DMS 273 treated with DMSO at 0.1 percent for 48 hours (cell line): ENCODE measurements around the gene ZNHIT1.
A peak's percentile ranks its signal among the peaks of the same experiment; 100 is the strongest.

Source experiments
- DNase-seq: peaks from one replicate; lab custom pipeline; 2025; lab: John Stamatoyannopoulos, UW

Gene ZNHIT1

DNA sequence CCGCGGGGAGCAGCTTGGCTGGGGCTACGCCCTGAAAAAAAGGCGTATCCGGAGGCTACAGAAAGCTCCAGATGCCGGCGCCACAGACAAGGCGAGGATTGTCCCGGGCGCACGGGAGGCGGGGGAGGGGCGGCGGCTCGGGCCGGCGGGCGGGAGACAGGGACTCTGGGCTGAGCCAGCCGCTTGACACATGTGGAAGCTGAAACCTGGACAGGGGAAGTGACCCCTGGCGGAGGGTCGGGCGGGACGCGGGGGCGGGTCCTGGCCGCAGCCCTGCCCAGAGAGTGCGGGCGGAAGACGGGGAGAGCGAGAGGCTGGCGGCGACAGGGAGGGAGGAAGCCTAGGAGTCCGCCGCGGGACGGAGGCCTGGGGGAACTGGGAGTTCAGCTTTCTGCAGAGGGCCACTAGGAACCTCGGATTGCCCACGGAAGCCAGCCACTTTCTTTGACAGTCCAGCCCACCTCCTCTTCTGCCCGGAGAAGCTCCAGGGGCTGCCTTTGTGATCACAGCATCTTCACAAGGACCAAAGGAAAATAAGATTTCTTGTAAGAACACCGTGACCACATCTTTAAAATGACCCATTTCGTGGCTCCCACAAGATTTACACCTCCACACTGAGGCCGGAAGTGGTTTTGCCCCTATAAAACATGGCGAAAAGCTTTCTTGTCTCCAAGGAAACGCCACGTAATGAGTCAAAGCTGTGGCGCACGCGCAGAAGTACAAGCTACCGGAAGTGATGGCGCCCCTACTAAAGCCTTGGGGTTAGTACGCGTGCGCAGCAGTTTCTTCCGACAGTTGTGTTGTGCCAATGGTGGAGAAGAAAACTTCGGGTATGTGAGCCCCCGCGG lies at the start of gene ZNHIT1, which contains the start of gene PLOD3:
Gene ZNHIT1, plus strand, starts transcription at position 778 of the 848 bp plus-strand sequence. Its CDS starts 31 bp downstream, at position 809.
Gene PLOD3, minus strand, starts transcription at position 194 of the 848 bp plus-strand sequence. CDS start 307 bp downstream, outside the sequence.
- peak; percentile 97 for DNase-seq

DNA sequence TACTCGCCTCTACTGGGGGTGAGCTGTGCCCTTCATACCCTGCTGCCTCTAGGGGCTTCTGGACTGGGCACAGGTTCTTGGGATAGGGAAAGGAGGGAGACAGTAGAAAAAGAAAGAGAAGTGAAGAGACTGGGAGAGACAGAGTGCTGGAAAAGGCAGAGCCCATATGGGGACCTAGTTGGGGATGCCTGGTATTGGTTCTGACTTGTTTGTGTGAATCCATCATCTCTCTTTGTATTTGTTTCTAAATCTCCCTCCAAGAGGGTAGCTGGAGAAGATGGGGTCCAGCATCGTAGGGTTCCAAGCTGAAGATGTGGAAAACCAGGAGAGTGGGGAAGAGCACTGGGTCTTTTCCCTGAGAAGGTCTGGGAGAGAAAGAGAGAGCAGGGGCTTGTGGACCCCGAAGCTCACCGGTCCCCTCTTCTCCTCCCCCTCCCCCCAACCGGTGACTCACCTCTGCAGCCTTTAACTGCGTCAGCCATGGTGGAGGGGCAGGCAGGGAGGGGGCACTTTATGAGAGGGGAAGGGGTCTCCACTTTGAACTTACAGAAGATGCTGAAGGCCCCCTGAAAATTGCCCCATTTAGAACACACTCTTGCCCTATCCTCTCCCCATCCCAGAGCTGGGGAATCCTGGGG lies 49.4 kb upstream of the ZNHIT1 start:
- no peak for DNase-seq

DNA sequence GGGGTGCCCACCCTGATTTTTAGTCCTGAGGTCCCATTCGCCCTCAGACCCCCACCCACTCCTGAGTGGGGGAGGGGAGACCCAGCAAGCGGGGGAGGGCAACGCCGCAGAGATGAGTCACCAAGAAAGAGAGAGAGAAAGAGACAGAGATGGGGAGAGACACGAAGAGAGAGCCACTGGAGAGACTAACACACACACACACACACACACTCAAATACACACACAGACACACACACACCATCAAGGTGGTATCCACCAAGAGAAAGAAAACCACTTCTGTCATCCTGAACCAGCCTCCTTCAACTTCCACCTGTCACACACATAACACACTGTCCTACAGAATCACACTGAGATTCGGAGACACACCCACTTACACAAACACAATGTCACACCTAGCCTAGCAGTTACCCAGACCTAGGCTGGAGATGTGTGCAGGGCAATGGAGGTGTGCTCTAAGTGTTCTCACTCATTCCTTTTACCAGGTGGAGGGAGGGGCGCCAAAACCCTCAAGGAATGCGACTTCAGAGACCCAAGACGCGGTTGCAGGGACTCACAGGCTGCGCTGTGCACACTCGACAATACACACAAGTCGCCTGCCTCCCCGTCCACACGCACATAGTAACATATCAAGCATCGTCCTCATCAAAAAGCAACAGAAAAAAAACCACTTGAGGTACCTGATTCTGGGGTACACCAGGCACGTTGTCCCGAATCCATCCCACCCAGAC lies 48.7 kb upstream of the ZNHIT1 start:
- no peak for DNase-seq

DNA sequence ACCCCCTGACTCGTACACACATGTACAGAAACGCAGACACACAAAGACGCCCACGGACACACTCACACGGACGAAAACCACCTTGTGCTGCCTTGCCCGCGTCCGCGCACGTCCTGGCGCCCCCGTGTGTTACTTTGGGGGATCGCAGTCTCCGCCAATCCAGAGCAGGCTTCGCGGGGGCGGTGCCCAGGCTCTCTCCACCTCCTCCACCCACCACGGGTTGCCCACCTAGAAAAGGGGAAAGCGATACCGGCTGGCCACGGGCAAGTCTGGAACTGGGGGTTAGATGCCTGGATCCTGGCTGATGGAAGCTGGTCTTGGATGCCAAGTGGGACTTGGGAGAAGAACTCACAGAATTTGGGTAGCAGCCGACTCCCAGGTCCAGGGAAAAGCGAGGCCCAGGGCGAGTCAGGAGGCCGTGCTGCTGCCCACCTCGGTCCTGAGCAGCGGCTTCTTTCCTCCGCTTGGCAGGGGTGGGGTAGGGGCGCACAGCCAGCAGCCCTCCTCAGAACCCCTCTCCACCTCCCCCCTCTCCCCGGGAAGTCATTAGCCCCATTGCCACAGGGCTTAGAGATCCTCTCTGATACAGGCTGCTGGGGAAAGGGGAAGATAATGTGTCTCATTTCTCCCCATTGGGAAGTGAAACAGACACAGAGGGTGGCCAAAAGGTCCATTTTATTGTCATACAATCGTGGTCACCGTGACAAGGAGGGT lies 48.0 kb upstream of the ZNHIT1 start:
- DNase-seq: no peak

DNA sequence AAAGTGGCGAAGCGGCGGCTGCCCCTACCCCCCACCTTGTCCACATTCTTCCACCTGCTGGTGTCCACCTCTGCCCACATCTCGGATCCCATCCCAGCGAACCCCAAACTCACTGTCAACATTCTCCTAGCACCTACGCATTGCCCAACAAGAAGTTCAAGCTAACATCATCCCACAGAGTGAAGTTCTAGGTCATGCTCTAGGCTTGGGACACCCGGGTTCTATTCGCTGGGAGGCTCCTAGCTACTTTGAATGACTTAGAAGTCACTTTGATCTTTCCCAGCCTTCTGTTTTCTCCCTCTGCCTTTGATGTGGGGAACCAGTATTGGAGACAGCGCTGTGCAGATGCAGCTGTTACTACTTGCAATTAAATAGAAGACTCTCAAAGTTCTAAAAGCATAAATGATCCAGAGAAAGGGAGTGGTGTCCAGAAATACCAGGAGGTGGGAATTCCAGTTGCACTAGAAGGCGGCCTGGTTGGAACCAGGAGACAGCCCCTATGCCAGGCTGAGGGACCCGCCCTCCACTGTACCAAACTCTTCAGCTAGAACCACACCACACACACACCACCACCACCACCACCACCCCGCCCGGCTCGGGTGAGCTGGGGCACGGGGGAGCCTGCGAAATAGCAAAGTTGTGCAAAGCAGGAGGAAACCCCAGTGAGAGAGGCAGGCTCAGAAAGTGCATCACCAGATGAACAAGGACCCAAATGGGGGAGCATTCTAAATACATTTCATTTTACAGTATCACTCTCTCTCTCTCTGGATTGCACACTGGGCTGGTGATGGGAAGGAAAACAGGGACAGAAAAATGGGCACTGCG lies 47.1 kb upstream of the ZNHIT1 start:
- DNase-seq: no peak

DNA sequence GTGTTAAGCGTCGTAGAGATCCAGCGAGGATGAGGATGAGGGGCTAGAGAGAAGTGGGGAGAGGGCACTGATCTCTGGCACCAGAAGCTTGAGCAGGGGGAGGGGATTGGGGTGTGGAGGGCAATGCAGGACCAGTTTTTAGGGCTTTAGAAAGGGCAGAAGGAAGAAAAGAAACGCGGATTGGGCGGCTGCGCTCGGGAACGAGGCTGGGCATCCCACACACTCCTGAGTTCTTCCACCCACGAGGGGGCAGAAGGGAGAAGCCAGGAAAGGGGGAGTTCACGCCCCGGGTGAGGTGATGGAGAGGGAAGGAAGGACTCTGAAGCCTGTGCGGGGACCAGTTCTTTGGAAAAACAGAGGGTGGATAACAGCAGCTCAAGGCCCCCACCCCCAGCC lies 46.5 kb upstream of the ZNHIT1 start:
- DNase-seq: no peak

DNA sequence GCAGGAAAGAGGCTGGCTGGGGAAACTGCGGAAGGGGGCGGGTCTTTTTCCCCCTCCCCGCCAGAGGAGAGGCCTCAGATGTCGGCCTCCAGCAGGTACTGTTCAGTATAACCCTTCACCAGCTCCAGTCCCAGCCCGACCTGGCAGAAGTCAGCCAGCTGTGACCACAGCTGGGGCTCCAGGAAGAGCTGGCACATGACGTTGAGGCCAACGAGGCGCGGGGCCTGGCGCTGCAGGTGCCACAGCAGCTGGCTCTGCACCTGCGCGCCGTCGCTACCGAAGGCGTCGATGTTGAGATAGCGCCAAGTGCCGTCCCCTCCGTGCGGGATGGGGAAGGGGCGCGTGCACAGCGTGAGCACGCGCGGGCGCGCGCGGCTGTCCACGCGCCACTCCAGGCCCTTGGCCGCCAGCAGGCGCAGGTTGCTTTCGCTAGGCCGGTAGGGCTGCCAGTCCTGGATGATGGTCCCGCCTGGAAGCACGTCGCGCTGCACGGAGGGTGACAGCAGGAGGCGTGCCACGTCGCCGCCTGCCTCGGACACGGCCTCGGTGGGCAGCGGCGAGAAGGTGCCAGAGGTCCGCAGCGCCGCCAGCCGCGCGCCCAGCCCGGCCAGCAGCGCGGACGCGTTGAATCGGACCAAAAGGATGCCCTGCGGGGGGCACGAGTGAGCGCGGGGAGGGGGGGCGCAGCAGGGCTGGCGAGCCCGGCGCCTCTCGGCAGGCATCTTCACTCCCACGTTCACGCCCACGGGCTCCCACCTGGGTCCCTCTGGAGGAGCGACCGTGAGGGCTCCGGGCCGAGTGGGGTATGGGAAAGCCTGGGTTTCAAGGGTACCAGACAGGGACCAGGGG lies 45.7 kb upstream of the ZNHIT1 start:
- no peak for DNase-seq

DNA sequence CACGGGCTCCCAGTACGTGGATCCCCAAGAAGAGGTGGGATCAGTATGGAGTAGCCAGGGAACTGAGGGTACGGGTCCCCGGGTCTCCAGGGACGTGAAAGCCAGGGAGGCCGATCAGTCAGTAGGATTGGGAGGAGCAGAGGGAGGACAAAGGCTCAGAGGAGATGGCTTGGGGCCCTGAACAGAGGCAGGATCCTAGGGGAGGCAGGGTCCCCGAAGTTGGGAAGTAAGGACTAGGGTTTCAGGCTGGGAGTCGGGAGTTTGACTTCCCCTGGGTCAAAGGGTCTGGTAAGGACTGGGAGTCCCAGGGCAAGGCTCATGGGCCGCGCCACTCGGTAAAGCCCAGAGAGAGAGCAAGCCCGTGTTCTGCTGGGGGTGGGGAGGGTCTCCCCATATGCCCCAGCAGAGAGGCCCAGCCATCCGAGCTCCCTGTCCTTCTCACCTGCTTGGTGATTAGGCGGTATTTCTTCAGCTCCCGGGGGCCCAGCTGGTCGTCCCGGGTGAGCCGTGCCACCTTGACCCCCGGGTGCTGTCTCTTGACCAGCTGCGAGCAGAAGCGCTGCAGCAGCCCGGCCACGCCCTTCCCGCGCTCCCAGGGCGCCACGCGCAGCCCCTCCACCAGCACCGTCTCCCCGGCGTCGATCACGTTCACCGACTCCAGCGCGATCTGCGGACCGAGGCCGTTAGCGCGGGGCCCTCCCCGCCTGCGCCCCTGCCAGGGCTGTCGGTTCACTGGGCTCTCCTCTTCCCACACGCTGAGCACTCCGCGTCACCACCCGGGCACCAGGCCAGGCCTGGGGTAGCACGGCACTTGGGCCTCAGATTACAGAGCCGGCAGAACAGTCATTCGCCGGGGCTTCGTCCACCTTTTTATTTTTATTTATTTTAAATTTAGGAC lies 44.9 kb upstream of the ZNHIT1 start:
- peak; percentile 65 for DNase-seq

DNA sequence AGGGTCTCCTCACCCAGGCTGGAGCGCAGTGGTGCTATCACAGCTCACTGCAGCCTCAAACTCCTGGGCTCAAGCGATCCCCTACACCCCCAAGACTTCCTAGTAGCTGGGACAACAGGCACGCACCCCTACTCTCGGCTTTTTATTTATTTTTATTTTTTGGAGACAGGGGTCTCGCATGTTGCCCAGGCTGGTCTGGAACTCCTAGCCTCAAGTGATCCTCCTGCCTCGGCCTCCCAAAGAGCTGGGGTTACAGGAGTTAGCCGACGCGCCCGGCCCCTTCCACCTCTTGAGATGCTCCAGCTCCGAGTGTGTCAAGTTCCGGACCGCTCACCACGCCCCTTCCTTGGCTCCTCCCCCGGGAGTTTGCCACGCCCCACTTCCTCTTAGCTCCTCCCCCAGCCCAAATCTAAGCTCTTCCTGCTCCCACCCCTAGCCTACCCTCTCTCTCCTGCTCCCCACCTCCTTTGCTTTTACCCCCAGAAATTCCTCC lies 44.2 kb upstream of the ZNHIT1 start:
- DNase-seq: no peak

DNA sequence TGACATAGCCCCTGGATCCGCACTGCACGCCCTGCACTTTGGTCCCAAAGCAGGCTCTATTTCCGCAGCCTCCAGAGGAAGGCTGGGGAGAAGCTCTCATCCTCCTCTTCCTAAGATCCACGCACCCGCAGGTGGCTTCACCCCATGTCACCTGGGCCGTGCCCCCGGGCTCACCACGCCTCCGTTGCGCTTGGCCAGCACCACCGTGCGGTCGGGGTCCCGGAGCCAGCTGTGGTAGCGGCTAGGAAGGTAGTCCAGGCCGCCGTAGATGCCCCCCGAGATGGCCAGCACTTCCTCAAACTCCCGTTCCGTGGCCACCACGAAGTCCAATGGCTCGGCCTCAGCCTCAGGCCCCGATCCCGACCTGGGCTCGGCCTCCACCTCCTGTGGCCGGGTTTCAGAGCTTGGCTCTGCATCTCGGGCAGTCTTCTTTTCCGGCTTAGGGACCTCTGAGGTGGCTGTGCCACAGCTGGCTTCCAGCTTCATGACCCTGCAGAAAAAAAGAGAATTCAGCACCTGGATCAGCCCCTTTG lies 43.6 kb upstream of the ZNHIT1 start:
- no peak for DNase-seq

DNA sequence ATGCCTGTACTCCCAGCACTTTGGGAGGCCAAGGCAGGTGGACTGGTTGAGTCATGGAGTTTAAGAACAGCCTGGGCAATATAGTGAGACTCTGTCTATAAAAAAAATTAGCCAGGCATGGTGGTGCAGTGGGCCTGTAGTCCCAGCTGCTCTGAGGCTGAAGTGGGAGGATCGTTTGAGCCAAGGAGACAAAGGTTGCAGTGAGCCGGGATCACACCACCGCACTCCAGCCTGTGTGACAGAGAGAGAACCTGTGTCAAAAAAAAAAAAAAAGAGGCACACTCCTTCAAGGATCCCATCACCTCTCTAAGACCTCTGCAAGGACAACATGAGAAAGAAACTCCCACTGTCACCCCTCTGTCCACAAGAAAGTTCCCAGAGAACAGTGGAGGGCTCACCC lies 42.3 kb upstream of the ZNHIT1 start:
- no peak for DNase-seq

DNA sequence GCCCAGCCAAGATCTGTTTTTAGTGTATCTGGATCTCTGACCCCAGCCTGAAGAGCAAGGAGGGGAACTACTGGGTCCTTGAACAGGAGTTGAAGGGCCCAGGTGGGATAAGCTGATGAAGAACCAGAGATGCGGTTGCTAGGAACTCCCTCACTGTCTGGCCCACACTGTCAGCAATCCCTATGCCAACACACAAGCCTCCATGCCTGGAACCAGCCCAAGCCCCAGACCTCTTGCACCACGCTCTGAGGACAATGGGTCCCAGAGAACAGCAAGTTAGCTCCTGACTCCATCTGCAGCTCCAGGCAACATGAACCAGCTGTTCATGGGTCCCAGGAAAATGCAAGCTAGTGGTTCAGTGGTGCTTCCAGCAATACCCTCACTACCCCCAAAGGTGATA lies 40.3 kb upstream of the ZNHIT1 start:
- no peak for DNase-seq

DNA sequence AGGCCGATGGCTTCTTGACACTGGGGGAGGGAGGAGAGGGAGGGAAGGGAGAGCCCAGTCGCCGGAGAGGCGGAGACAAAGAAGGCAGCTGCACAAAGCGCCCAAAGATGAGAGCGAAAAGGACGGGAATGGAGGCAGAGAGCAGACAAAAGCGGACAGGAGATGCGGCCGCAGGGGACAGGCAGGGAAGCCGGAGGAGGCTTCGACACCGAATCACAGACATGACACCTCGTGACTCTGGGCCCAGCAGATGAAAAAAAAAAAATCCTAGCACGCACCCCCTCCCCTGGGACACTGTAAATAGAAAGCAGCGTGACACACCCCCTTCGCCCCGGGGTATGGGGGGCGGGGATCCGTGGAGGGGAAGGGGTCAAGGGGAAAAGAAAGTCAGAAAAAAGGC lies 38.8 kb upstream of the ZNHIT1 start:
- DNase-seq: no peak

DNA sequence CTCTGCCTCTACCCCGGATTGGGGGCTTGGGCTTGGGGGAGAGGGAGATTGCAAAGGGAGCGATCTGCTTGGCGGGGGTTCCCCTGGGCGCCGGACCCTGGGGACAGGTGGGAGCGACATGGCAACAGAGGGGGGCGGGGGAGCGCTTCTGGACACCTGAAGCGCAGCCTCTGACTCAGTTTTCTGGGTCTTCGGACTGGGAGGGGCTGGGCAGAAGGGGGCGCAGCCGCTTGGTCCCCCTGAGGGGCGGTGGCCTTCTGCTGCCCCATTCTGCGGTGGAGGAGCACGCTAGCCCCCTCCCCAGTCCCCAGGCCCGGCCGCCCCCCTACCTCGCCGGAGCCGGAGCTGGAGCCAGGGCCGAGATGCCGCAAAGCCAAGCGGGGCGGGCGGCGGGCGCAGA lies 38.3 kb upstream of the ZNHIT1 start:
- no peak for DNase-seq

DNA sequence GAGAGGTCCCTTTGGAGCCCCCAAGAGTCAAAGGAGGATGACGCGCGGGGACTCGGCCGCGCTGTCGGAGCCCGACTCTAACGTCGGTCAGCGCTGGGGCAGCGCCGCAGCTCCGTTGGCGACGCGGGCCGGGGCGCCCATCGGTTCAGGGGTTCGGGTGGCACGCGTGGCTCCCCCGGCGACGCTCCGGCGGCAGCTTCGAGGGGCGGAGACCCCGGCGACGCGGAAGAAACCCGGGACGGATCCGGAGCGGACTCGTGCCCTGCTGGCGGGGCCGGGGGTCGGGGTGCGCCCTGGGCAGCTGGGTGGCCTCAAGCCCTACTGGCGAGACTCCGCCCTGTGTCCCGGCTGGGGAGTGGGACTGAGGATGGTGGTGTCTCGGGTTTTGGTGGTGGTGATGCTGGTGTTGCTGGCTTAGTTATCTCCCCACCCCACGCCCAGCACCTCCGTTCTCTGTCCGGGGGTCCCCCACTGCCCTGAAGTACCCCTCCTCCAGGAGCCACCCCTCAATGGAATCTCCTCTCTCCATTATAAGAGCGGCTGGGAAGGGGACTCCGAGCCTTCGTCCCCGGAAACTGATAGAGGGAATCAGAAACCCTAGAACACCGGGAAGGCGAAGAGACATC lies 37.7 kb upstream of the ZNHIT1 start, which contains the start of gene NAT16:
Gene NAT16, minus strand, starts transcription at position 164 of the 626 bp plus-strand sequence. CDS start 5,486 bp downstream, outside the sequence.
- no peak for DNase-seq

DNA sequence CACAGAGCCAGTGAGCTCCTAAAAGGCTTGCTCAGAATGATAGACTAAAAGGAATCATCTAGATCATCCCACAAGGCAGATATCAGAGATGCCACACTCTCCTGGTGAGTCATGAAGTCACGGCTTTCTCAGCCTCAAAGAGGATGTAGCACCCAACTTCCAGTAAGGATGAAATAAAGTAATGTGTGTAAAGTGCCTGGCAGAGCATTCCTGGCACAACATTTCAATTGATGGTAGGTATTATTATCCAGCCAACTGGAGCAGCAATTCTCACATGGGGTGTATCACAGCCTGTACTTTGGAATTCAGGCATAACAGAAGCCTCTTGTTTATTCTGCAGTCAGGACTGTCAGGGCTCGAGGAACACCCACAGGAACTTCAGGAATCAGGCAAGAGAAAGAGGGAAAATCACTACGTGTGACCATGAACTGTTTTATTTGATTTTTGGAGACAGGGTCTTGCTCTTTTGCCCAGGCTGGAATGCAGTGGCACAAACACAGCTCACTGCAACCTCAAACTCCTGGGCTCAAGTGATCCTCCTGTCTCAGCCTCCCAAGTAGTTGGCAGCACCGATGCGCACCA lies 32.6 kb upstream of the ZNHIT1 start:
- DNase-seq: no peak

DNA sequence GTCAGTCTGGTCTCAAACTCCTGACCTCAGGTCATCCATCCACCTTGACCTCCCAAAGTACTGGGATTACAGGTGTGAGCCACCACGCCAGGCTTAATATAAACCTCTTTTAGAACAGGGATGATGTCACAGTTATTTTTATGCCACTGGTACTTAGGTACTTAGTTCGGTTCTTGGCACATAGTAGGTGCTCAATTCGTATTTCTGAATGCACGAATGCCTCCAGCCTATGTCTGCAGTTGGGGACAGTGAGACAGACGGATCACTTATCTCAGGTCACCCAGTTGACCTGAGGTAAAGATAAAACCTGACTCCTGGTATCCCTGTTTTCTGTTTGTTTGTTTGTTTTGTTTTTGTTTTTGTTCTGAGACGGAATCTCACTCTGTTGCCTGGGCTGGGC lies 31.8 kb upstream of the ZNHIT1 start:
- DNase-seq: no peak
